ENCODE measurements around the gene CCDC33. TPM values are rescaled to one million over a fixed set of nuclear protein-coding genes. Genes with fewer than 3 reads are reported as not detected.

Gene CCDC33
- total and polyA plus RNA-seq, 10 of the 15 experiments (the other 5 are each of a cell fraction or from before 2014, with no cell fraction given): 0.57 to 5.8 (median 4.3) TPM

GRCh38 chr15:74225928-74226327 lies 10.2 kb upstream of the CCDC33 start:
- peaks cover 3 to 11% of the 10 kb centered on the region in 2 experiments for H3K27me3 ChIP-seq (replicated peaks in 1 of 2; ENCODE audit: control insufficient read depth in 2 of 2, insufficient read depth in 2 of 2, low read length in 1 of 2)
- FAIRE-seq: no peak
- 2% methylated on average over 5 of the region's 5 CpGs for WGBS (ENCODE audit: insufficient coverage, insufficient replicate concordance, low lambda C conversion rate, missing lambda C conversion rate)

More at GRCh38 chr15:74225928-74226327, 10.2 kb upstream of the CCDC33 start:
- intact Hi-C loops (cut with micrococcal nuclease; ENCODE audit: unreplicated experiment): no loop called here
- H3K9ac ChIP-seq (ENCODE audit: control insufficient read depth, insufficient read depth, low read length): no peak overlapping the region
- no peaks in the 10 kb centered on the region for H3K4me1 ChIP-seq (ENCODE audit: control insufficient read depth, insufficient read depth, low read length)
- no peak overlapping the region for H2AFZ ChIP-seq (ENCODE audit: control insufficient read depth, low read depth, low read length)
- no peaks in the 10 kb centered on the region for H4K20me1 ChIP-seq (ENCODE audit: control insufficient read depth, insufficient read depth)
- no peaks in the 10 kb centered on the region for H3K36me3 ChIP-seq (ENCODE audit: control insufficient read depth in 2 of 2, insufficient read depth in 2 of 2, low read length in 1 of 2)
- ChIA-PET POLR2A (no interaction called here), RAD21 (ENCODE audit: unreplicated experiment) (no interaction called here), CTCF (no interaction called here), SMC1A (ENCODE audit: uncharacterized antibody, unreplicated experiment) (no interaction called here)
- TF ChIP-seq YY1 (IDR thresholded peaks at IDR 0.05; ENCODE audit: low read depth, low read length) (no peak), CREB1 (IDR thresholded peaks at IDR 0.05; ENCODE audit: low read depth) (no peak), SP1 (IDR thresholded peaks at IDR 0.05; ENCODE audit: low read depth, low read length) (no peak), HSF1 (IDR thresholded peaks at IDR 0.05; ENCODE audit: low read depth, low read length) (no peak), ZNF274 (IDR thresholded peaks at IDR 0.05; ENCODE audit: insufficient read depth, insufficient read length) (no peak), CBX3 (IDR thresholded peaks at IDR 0.05; ENCODE audit: borderline replicate concordance, low read depth) (no peak), ESRRA (IDR thresholded peaks at IDR 0.05; ENCODE audit: low read length) (no peak), HCFC1 (IDR thresholded peaks at IDR 0.05; ENCODE audit: low read length) (no peak), KDM1A (IDR thresholded peaks at IDR 0.05; ENCODE audit: borderline replicate concordance) (no peak), FOXK2 (IDR thresholded peaks at IDR 0.05) (no peak), POLR2A (IDR thresholded peaks at IDR 0.05; ENCODE audit: low read depth, low read length) (no peak), SMARCA5 (IDR thresholded peaks at IDR 0.05) (no peak), SUPT20H (IDR thresholded peaks at IDR 0.05; ENCODE audit: borderline replicate concordance, control insufficient read depth, low read depth, low read length) (no peak), HDAC6 (IDR thresholded peaks at IDR 0.05; ENCODE audit: unreplicated experiment) (no peak), TCF7 (IDR thresholded peaks at IDR 0.05; ENCODE audit: borderline replicate concordance) (no peak), SREBF1 (IDR thresholded peaks at IDR 0.05; ENCODE audit: low read length) (no peak), CTCF (IDR thresholded peaks at IDR 0.05 in 2 of 3, conservative IDR thresholded peaks at IDR 0.05 in 1 of 3; ENCODE audit: control insufficient read depth in 2 of 3, extremely low read depth in 1 of 3, insufficient read depth in 1 of 3, low read depth in 3 of 3, low read length in 3 of 3) (no peak), SIN3A (IDR thresholded peaks at IDR 0.05; ENCODE audit: low read depth, low read length) (no peak), BCL11A (IDR thresholded peaks at IDR 0.05; ENCODE audit: low read depth, low read length) (no peak)
- H3K9me3 ChIP-seq (replicated peaks; ENCODE audit: control insufficient read depth, insufficient read depth, low read length): no peaks in the 10 kb centered on the region
- in situ Hi-C loops (cut with MboI): no loop called here
- H3K27ac ChIP-seq (ENCODE audit: control insufficient read depth, insufficient read depth): no peak overlapping the region
- DNase-seq (ENCODE audit: low read depth, low spot score) (no peak), ATAC-seq (no peak)
- H3K4me2 ChIP-seq (ENCODE audit: control insufficient read depth, insufficient read depth): no peak overlapping the region
- H3K4me3 ChIP-seq: no peak overlapping the region
- H3K79me2 ChIP-seq (ENCODE audit: control insufficient read depth, insufficient read depth, low read length): no peaks in the 10 kb centered on the region
- BruUV-seq (replicated peaks): no TSS peak

All from GM12878 (cell line).